ENCODE measurements around the gene UQCRC1. TPM values are rescaled to one million over a fixed set of nuclear protein-coding genes. Genes with fewer than 3 reads are reported as not detected.
"Not testable (repeated sequence)": the region's sequence is repeated elsewhere in the genome, so short reads cannot be mapped to it uniquely, and the experiment has no call there.

UQCRC1 gene
- total RNA-seq, 1 donor from 2014 or later: 288 TPM

DNA sequence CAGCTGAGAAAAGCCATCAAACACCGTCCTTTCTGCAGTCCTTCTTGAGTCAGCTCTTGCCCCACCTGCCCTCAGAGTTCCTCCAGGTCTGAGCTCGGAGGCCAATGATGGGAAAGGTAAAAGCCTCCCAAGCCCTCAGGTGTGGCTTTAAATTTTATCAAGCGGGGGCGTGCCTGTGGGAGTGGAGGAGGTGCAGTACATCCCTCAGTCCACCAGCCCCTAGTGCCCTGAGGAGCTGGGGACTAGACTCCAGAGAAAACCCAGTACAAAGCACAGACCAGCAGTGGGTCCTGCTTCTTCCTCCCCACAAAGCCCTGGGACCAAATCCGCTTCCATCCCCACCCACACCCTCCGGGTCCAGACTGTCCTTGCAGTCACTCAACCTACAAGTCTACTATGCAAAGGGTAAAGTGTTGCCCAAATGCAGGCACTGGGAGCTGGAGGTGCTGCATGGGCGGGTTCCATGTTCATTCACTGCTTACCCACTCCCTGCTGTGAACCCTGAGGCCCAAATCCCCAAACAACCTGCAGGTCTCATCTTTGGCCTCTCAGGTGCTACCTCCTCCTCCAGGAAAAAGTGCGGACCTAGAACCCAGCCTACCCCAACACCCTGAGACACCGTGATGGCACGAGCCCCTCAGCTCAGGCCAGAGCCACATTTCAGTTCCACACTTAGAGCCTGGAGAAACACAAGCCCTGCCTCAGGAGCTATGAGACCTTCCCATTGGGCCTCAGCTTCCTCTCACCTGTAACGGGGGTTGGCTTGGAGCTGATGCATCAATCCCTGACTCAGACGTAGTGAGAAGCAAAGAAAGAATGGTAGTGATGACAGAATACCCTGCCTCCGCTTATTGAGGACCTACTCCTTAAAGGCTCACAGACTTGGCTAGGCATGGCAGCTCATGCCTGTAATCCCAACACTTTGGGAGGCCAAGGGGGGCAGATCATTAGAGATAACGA is 55.3 kb downstream of the UQCRC1 start:
- no peak for DNase-seq

- DNase-seq: no peak
Observed at GRCh38 chr3:48553361-48553760, 56.1 kb downstream of the UQCRC1 start.

- DNase-seq: no peak
Observed at GRCh38 chr3:48552111-48552951, 57.1 kb downstream of the UQCRC1 start.

DNA sequence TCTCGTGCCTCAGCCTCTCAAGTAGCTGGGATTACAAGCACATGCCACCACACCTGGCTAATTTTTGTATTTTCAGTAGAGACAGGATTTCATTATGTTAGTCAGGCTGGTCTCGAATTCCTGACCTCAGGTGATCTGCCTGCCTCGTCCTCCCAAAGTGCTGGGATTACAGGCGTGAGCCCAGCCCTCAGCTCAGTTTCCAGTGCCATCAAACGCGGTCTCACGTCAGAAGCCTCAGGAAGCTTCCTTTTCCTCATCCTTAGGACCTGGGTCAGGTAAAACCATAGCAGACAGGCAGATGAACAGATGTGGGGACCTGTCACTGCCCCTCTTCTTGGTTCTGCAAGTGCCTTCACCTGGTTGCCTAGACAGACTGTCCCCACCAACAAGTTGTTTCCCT is 57.8 kb downstream of the UQCRC1 start:
- DNase-seq: not testable (repeated sequence)

Other genes starting within 250 kb of the UQCRC1 start
- not detected in 2 replicates for gene FBXW12, start 237.4 kb downstream of the UQCRC1 start, total RNA-seq
- gene PLXNB1, start 179.6 kb downstream of the UQCRC1 start, total RNA-seq: 16.8 and 23.7 TPM in 2 replicates
- gene CCDC51, start 169.5 kb downstream of the UQCRC1 start, total RNA-seq: 16.4 and 18.0 TPM in 2 replicates
- gene TMA7, start 169.4 kb downstream of the UQCRC1 start, total RNA-seq: 223 and 272 TPM in 2 replicates
- 8.2 TPM in 2 replicates for gene ATRIP, start 162.9 kb downstream of the UQCRC1 start, total RNA-seq
- 95.5 and 133 TPM in 2 replicates for gene SHISA5, start 105.5 kb downstream of the UQCRC1 start, total RNA-seq
- gene PFKFB4, start 52.8 kb downstream of the UQCRC1 start, total RNA-seq: 2.0 and 2.2 TPM in 2 replicates
- gene UCN2, start 45.9 kb downstream of the UQCRC1 start, total RNA-seq: not detected in 2 replicates
- 0.42 and 1.5 TPM in 2 replicates for gene COL7A1, start 14.3 kb downstream of the UQCRC1 start, total RNA-seq
- gene TMEM89, start 12.1 kb upstream of the UQCRC1 start, total RNA-seq: not detected in 2 replicates
- 23.9 and 27.7 TPM in 2 replicates for gene SLC26A6, start 25.8 kb upstream of the UQCRC1 start, total RNA-seq
- gene CELSR3, start 53.2 kb upstream of the UQCRC1 start, total RNA-seq: 0.17 and 0.47 TPM in 2 replicates
- gene NCKIPSD, start 76.3 kb upstream of the UQCRC1 start, total RNA-seq: 6.3 and 8.9 TPM in 2 replicates
- 49.7 and 58.2 TPM in 2 replicates for gene IP6K2, start 107.6 kb upstream of the UQCRC1 start, total RNA-seq
- 35.6 and 50.8 TPM in 2 replicates for gene PRKAR2A, start 238.2 kb upstream of the UQCRC1 start, total RNA-seq

All from dermis blood vessel endothelial cell (primary cell).